Measurements from ENCODE around the gene RREB1.

GRCh38 chr6:7157752-7158616 lies 50.2 kb downstream of the RREB1 start:
- TF ChIP-seq POLR2A (IDR thresholded peaks at IDR 0.05) (no peak), POLR2AphosphoS5 (IDR thresholded peaks at IDR 0.05) (no peak)
- TF ChIP-seq, protein P1, sequence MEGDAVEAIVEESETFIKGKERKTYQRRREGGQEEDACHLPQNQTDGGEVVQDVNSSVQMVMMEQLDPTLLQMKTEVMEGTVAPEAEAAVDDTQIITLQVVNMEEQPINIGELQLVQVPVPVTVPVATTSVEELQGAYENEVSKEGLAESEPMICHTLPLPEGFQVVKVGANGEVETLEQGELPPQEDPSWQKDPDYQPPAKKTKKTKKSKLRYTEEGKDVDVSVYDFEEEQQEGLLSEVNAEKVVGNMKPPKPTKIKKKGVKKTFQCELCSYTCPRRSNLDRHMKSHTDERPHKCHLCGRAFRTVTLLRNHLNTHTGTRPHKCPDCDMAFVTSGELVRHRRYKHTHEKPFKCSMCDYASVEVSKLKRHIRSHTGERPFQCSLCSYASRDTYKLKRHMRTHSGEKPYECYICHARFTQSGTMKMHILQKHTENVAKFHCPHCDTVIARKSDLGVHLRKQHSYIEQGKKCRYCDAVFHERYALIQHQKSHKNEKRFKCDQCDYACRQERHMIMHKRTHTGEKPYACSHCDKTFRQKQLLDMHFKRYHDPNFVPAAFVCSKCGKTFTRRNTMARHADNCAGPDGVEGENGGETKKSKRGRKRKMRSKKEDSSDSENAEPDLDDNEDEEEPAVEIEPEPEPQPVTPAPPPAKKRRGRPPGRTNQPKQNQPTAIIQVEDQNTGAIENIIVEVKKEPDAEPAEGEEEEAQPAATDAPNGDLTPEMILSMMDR (IDR thresholded peaks at IDR 0.05) = no peak

Measured in sigmoid colon (tissue), 4 donors.